Tibial nerve (tissue), 4 donors: ENCODE results near the gene ING1. TPM values are rescaled to one million over a fixed set of nuclear protein-coding genes. Genes with fewer than 3 reads are reported as not detected.

Source experiments
- DNase-seq, 2 donors: peaks; one replicate each; pipeline ENCODE4 v3.0.0-alpha.2; 2019; ENCODE audit warnings: low spot score in 2 of 2
- H3K27ac ChIP-seq, 4 donors: fragments of 200-600 bp; sonication (generic) in 3 of 4; one replicate each; pipeline ENCODE4 v1.5.1; 2017 to 2019; ENCODE audit warnings: mild to moderate bottlenecking in 1 of 4
- H3K27me3 ChIP-seq, 2 donors: fragments of 200-600 bp; sonication (generic) in 1 of 2; one replicate each; pipeline versions ENCODE4 v1.5.1 to v1.6.0; 2017 to 2019
- H3K36me3 ChIP-seq, 3 donors: fragments of 200-600 bp; sonication (generic); one replicate each; pipeline ENCODE4 v1.5.1; 2018 to 2019
- H3K4me1 ChIP-seq, 4 donors: fragments of 200-600 bp; sonication (generic) in 3 of 4; one replicate each; pipeline ENCODE4 v1.5.1; 2017 to 2019
- H3K4me3 ChIP-seq, 4 donors: fragments of 200-600 bp; sonication (generic) in 3 of 4; one replicate each; pipeline ENCODE4 v1.5.1; 2017 to 2019; ENCODE audit warnings: mild to moderate bottlenecking in 1 of 4, moderate library complexity in 1 of 4
- H3K9me3 ChIP-seq, 4 donors: fragments of 200-600 bp; sonication (generic) in 3 of 4; one replicate each; pipeline ENCODE4 v1.5.1; 2017 to 2019
- EP300 ChIP-seq, 2 donors: sonication (generic); formaldehyde crosslinking; IDR thresholded peaks; one replicate each; pipeline ENCODE4 v1.6.1; 2017; ENCODE audit warnings: antibody characterized with exemption in 2 of 2, mild to moderate bottlenecking in 1 of 2
- POLR2A ChIP-seq, 2 donors: fragments of 450-650 bp; IDR thresholded peaks; one replicate each; pipeline ENCODE4 v1.6.1; 2017; ENCODE audit warnings: antibody characterized with exemption in 2 of 2, mild to moderate bottlenecking in 2 of 2, moderate library complexity in 2 of 2
- WGBS, 2 donors: methylation state at CpG; one replicate each; pipeline ENCODE4 v1.1.5; 2018; 5-methylcytosine and 5-hydroxymethylcytosine counted together
- total RNA-seq, 4 donors: library from RNA; depleted of rRNA; stranded (reverse); fragments of >200 nt; gene quantifications; one replicate each; pipeline ENCODE4 v1.1.0, GENCODE V29; 2016
- TF ChIP-seq, protein P1 (sequence below), 5 experiments: fragments of 200-600 bp in 3 of 5; fragments of 450-650 bp in 2 of 5; sonication (generic) in 3 of 5; IDR thresholded peaks; one replicate each; pipeline ENCODE4 v1.5.1; 2016 to 2019; ENCODE audit warnings: antibody characterized with exemption in 5 of 5, mild to moderate bottlenecking in 3 of 5, moderate library complexity in 2 of 5

ING1 gene
- total RNA-seq, 4 donors from 2014 or later: 23.6 to 32.2 (median 28.3) TPM

- no peaks in the 10 kb centered on the region for H3K9me3 ChIP-seq
- TF ChIP-seq, protein P1, sequence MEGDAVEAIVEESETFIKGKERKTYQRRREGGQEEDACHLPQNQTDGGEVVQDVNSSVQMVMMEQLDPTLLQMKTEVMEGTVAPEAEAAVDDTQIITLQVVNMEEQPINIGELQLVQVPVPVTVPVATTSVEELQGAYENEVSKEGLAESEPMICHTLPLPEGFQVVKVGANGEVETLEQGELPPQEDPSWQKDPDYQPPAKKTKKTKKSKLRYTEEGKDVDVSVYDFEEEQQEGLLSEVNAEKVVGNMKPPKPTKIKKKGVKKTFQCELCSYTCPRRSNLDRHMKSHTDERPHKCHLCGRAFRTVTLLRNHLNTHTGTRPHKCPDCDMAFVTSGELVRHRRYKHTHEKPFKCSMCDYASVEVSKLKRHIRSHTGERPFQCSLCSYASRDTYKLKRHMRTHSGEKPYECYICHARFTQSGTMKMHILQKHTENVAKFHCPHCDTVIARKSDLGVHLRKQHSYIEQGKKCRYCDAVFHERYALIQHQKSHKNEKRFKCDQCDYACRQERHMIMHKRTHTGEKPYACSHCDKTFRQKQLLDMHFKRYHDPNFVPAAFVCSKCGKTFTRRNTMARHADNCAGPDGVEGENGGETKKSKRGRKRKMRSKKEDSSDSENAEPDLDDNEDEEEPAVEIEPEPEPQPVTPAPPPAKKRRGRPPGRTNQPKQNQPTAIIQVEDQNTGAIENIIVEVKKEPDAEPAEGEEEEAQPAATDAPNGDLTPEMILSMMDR (IDR thresholded peaks at IDR 0.05): peak in 4 of 5 experiments; percentile 5 to 54 (median 38)
- TF ChIP-seq EP300 (IDR thresholded peaks at IDR 0.05): peak; percentile 70 to 84
- TF ChIP-seq POLR2A (IDR thresholded peaks at IDR 0.05): peak; percentile 20 to 71
- peak within 1 kb of the TSS; percentile 61 to 84 (median 72) for H3K4me3 ChIP-seq
- H3K4me1 ChIP-seq: peaks cover 0 to 55% (median 21%) of the 10 kb centered on the region in 4 donors
- 0 to 1% methylated on average over 33 to 47 of the region's 80 CpGs for WGBS, 2 donors
- H3K27me3 ChIP-seq: no peaks in the 10 kb centered on the region
- peak; percentile 81 to 91 for DNase-seq
- peak within 1 kb of the TSS; percentile 63 to 88 (median 83) for H3K27ac ChIP-seq
- peaks cover 0 to 9% (median 0%) of the 10 kb centered on the region in 3 donors for H3K36me3 ChIP-seq
Measured at GRCh38 chr13:110705826-110706569, 7.5 kb upstream of the ING1 start, which contains the start of gene CARS2. CARS2 (minus strand) TSS chr13:110706116; CDS start chr13:110706093, 23 bp downstream.

GRCh38 chr13:110706570-110707372 lies 6.7 kb upstream of the ING1 start:
- 59 to 63% methylated on average over 8 of the region's 8 CpGs for WGBS, 2 donors
- H3K4me1 ChIP-seq: peaks cover 0 to 63% (median 24%) of the 10 kb centered on the region in 4 donors
- peak overlapping the region; percentile 37 to 84 (median 72) for H3K4me3 ChIP-seq

DNA sequence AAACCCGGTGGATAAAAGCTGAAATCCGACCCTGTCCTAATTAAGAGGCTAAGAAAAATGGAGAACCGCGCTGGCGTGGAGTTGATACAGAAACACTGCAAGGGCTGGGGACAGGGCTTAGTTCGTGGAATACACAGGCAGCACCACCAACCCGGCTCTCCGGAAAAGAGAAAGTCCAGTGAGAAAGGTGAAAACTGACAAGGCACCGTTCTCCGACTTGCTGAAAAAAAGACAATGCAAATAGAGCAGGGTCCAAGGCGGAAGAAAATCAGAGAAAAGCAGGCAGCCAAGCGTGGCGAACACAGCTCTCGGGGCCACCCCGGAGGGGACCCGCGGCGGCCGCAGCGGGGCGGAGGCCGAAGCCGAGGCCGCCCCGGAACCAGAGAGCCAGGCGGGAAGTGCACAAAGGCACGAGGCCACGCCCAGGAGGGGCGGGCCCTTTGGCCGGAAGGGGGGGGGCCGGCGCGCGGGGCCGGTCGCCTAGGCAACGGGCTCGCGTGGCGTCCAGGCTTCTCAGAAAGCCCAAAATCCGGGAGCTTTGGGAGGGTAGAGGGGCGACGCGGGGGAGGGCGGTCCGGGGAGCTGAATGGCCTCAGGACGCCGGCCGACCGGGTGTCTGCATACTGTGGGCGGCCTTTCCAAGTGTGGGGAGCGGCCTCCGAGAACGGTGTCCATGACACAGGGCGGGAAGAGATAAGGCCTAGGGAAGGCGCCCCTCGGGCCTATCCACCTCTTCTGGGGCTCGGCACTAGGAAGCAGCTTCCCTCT lies 1.2 kb upstream of the ING1 start:
- Histone ChIP-seq H3K27me3 (no peaks in the 10 kb centered on the region), H3K4me3 (peak overlapping the region; percentile 80 to 93 (median 90)), H3K4me1 (peaks cover 0 to 26% (median 11%) of the 10 kb centered on the region in 4 donors), H3K27ac (peak overlapping the region; percentile 98 to 100 (median 99)), H3K9me3 (no peaks in the 10 kb centered on the region), H3K36me3 (no peaks in the 10 kb centered on the region)
- TF ChIP-seq, protein P1 (IDR thresholded peaks at IDR 0.05): peak in 1 of 5 experiments; percentile 23
- TF ChIP-seq POLR2A (IDR thresholded peaks at IDR 0.05) (peak; percentile 84 to 85), EP300 (IDR thresholded peaks at IDR 0.05) (peak in 1 of 2 donors; percentile 93)
- DNase-seq: peak; percentile 75 to 79
- 0 to 1% methylated on average over 26 to 36 of the region's 58 CpGs for WGBS, 2 donors

More at GRCh38 chr13:110706570-110707372, 6.7 kb upstream of the ING1 start:
- TF ChIP-seq POLR2A (IDR thresholded peaks at IDR 0.05) (no peak), EP300 (IDR thresholded peaks at IDR 0.05) (no peak)
- TF ChIP-seq, protein P1 (IDR thresholded peaks at IDR 0.05): no peak
- H3K36me3 ChIP-seq: peaks cover 0 to 4% (median 0%) of the 10 kb centered on the region in 3 donors
- no peak for DNase-seq
- H3K9me3 ChIP-seq: no peaks in the 10 kb centered on the region
- H3K27ac ChIP-seq: peak overlapping the region in 3 of 4 donors; percentile 82 to 88 (median 84)
- H3K27me3 ChIP-seq: no peaks in the 10 kb centered on the region

DNA sequence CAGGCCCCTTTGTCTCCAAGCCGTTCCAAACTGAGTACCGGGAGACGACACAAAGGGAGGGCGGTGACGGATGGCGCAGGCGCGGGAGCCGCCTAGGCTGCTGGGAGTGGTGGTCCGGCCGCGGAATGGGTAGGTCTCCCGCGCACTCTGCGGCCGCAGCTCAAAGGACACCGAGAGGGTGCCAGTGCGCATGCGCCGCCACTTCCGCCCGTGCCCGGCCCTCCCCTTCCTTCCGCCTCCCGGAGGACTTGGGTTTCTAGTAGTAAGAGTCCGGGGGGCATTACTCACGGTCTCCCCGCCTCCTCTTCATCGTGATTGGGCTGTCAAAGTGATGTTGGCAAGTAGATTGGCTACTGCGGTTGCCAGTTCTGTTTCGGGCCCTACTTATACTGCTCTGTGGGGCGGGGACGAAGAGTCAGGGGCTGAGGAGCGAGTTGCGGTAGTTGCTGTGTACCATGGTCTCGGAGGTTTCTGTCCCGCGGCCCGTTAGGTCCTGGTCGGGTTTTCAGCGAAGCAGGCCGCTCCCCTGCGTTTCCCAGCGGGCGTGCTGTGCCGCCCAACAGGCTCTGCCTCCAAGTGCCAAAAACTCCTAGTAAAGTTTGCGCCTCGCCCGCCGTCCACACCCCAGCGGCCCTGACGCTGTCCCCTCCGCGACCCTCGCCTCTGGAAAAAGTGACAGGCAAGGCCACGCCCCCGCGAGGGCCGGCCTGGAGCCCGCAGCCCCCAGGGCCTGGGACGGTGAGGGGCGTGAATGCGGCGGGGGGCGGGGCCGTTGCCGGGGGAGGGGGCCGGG lies 455 bp upstream of the ING1 start:
- no peaks in the 10 kb centered on the region for H3K9me3 ChIP-seq
- H3K4me3 ChIP-seq: peak overlapping the region; percentile 80 to 93 (median 90)
- TF ChIP-seq EP300 (IDR thresholded peaks at IDR 0.05) (peak in 1 of 2 donors; percentile 99), POLR2A (IDR thresholded peaks at IDR 0.05) (peak; percentile 93 to 97)
- TF ChIP-seq, protein P1 (IDR thresholded peaks at IDR 0.05): peak in 1 of 5 experiments; percentile 42
- no peaks in the 10 kb centered on the region for H3K27me3 ChIP-seq
- peaks cover 0 to 28% (median 18%) of the 10 kb centered on the region in 4 donors for H3K4me1 ChIP-seq
- peak overlapping the region; percentile 98 to 100 (median 99) for H3K27ac ChIP-seq
- DNase-seq: peak; percentile 98
- 2% methylated on average over 24 to 35 of the region's 68 CpGs for WGBS, 2 donors
- no peaks in the 10 kb centered on the region for H3K36me3 ChIP-seq
